Neuronal stem cell (in vitro differentiated cells): ENCODE results near the gene ALOX15B. TPM values are rescaled to one million over a fixed set of nuclear protein-coding genes. Genes with fewer than 3 reads are reported as not detected.

Source experiments
- DNase-seq: peaks from one replicate; pipeline ENCODE4 v3.0.0-alpha.2; 2013; ENCODE audit warnings: low spot score
- H2AFZ ChIP-seq: one replicate; pipeline ENCODE4 v1.6.1; 2013; ENCODE audit warnings: mild to moderate bottlenecking, low read length, inconsistent platforms
- H2AK5ac ChIP-seq: 2 replicates; pipeline ENCODE4 v1.6.1; 2013; ENCODE audit warnings: low read depth, mild to moderate bottlenecking, inconsistent platforms, low read length, moderate library complexity, mixed read lengths
- H2BK120ac ChIP-seq: 2 replicates; pipeline ENCODE4 v1.6.1; 2013; ENCODE audit warnings: low read depth, mild to moderate bottlenecking, inconsistent platforms, low read length, moderate library complexity, mixed read lengths
- H2BK12ac ChIP-seq: one replicate; pipeline ENCODE4 v1.6.1; 2013; ENCODE audit warnings: low read length, inconsistent platforms
- H2BK15ac ChIP-seq: 2 replicates; pipeline ENCODE4 v1.6.1; 2013; ENCODE audit warnings: mild to moderate bottlenecking, low read length, inconsistent platforms, mixed read lengths
- H2BK5ac ChIP-seq: one replicate; pipeline ENCODE4 v1.6.1; 2013; ENCODE audit warnings: inconsistent platforms, mild to moderate bottlenecking, low read length, moderate library complexity
- H3K14ac ChIP-seq: one replicate; pipeline ENCODE4 v1.6.1; 2013; ENCODE audit warnings: low read length, inconsistent platforms
- H3K18ac ChIP-seq: 2 replicates; pipeline ENCODE4 v1.6.1; 2013; ENCODE audit warnings: low read length, inconsistent platforms
- H3K23ac ChIP-seq: 2 replicates; pipeline ENCODE4 v1.6.1; 2013; ENCODE audit warnings: low read depth, mild to moderate bottlenecking, mixed read lengths, low read length, inconsistent platforms; ENCODE audit not compliant: poor library complexity
- H3K27ac ChIP-seq: replicated peaks from 3 replicates; pipeline ENCODE4 v1.5.1; 2013; ENCODE audit warnings: low read length, inconsistent platforms
- H3K27me3 ChIP-seq, 3 experiments: 2 replicates each; pipeline ENCODE4 v1.6.1; 2013; ENCODE audit warnings: low read length in 3 of 3, mild to moderate bottlenecking in 2 of 3, inconsistent platforms in 1 of 3, low read depth in 1 of 3, mixed read lengths in 1 of 3, moderate library complexity in 1 of 3; ENCODE audit not compliant: control insufficient read depth in 3 of 3, insufficient read depth in 3 of 3
- H3K36me3 ChIP-seq, 2 donors: replicated peaks in 1 of 2; 2 replicates each; pipeline ENCODE4 v1.6.1; 2013; ENCODE audit warnings: low read length in 2 of 2; ENCODE audit not compliant: control insufficient read depth in 2 of 2, insufficient read depth in 2 of 2
- H3K4ac ChIP-seq: 2 replicates; pipeline ENCODE4 v1.6.1; 2013; ENCODE audit warnings: inconsistent platforms, mild to moderate bottlenecking, low read length, moderate library complexity
- H3K4me1 ChIP-seq, 2 donors: 1 replicate in 1 of 2; 2 replicates in 1 of 2; pipeline ENCODE4 v1.6.1; 2013; ENCODE audit warnings: low read length in 2 of 2, low read depth in 1 of 2; ENCODE audit not compliant: control insufficient read depth in 2 of 2, insufficient read depth in 1 of 2
- H3K4me2 ChIP-seq: one replicate; pipeline ENCODE4 v1.6.1; 2013; ENCODE audit warnings: mild to moderate bottlenecking, low read length, inconsistent platforms; ENCODE audit not compliant: insufficient read depth, poor library complexity, severe bottlenecking
- H3K4me3 ChIP-seq, 2 donors: 2 replicates each; pipeline ENCODE4 v1.5.1; 2013; ENCODE audit warnings: low read length in 2 of 2, mild to moderate bottlenecking in 2 of 2, inconsistent platforms in 1 of 2, moderate library complexity in 1 of 2
- H3K79me1 ChIP-seq: one replicate; pipeline ENCODE4 v1.6.1; 2013; ENCODE audit warnings: low read depth, mild to moderate bottlenecking, inconsistent platforms, low read length, moderate library complexity
- H3K9ac ChIP-seq: one replicate; pipeline ENCODE4 v1.6.1; 2013; ENCODE audit warnings: mild to moderate bottlenecking, low read depth, low read length, inconsistent platforms; ENCODE audit not compliant: poor library complexity
- H3K9me3 ChIP-seq, 2 donors: replicated peaks in 1 of 2; 2 replicates each; pipeline versions ENCODE3 to v1.6.1; 2013; ENCODE audit warnings: low read length in 2 of 2, mild to moderate bottlenecking in 2 of 2, inconsistent platforms in 1 of 2, low read depth in 1 of 2, mixed read lengths in 1 of 2, moderate library complexity in 1 of 2; ENCODE audit not compliant: control insufficient read depth in 2 of 2, insufficient read depth in 1 of 2
- H4K8ac ChIP-seq: one replicate; pipeline ENCODE4 v1.6.1; 2013; ENCODE audit warnings: low read depth, mild to moderate bottlenecking, inconsistent platforms, low read length, moderate library complexity
- H4K91ac ChIP-seq: one replicate; pipeline ENCODE4 v1.6.1; 2013; ENCODE audit warnings: low read length, low read depth, mild to moderate bottlenecking, inconsistent platforms; ENCODE audit not compliant: poor library complexity
- WGBS, 2 donors: extraction: QIAGEN DNeasy Blood & Tissue Kit; methylation state at CpG; one replicate each; pipeline ENCODE4 v1.1.7; 2013; ENCODE audit warnings: missing lambda C conversion rate in 2 of 2, mixed read lengths in 1 of 2; ENCODE audit not compliant: insufficient read length in 2 of 2, insufficient replicate concordance in 1 of 2; ENCODE audit errors: extremely low coverage in 2 of 2; 5-methylcytosine and 5-hydroxymethylcytosine counted together
- polyA plus RNA-seq, 2 experiments: library from polyadenylated mRNA; stranded (reverse); fragments of 200-250 nt; gene quantifications; one replicate each; pipeline ENCODE4 v1.2.3, GENCODE V29; 2013

Gene ALOX15B
- not detected for polyA plus RNA-seq (2013, experiment 1 of 2)
- polyA plus RNA-seq (2013, experiment 2 of 2): not detected

DNA sequence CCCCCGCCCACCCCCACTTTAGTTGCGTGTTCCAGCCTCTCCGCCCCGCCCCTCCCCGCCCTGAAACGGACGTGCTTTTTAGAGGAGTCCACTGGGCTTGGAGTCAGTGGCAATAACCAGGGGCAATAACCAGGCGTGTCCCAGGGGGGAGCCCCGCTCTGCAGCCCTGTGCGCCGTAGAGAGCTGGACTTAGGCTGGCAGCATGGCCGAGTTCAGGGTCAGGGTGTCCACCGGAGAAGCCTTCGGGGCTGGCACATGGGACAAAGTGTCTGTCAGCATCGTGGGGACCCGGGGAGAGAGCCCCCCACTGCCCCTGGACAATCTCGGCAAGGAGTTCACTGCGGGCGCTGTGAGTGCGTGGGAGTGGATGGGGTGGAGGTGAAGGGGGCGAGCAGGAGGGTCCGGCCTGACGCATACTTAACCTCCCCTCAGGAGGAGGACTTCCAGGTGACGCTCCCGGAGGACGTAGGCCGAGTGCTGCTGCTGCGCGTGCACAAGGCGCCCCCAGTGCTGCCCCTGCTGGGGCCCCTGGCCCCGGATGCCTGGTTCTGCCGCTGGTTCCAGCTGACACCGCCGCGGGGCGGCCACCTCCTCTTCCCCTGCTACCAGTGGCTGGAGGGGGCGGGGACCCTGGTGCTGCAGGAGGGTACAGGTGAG is at the start of gene ALOX15B:
ALOX15B (plus strand) TSS at position 106 of the 657 bp plus-strand sequence; CDS start at position 203, 97 bp downstream.
- Histone ChIP-seq H3K27me3 (peaks cover 0 to 18% (median 2%) of the 10 kb centered on the region in 3 experiments), H2BK15ac (peak within 1 kb of the TSS; percentile 21), H3K79me1 (no peaks in the 10 kb centered on the region), H2BK120ac (no peak within 1 kb of the TSS), H3K23ac (peak within 1 kb of the TSS; percentile 34), H4K91ac (no peak within 1 kb of the TSS), H3K4ac (no peak within 1 kb of the TSS), H3K4me1 (peaks cover 0 to 5% of the 10 kb centered on the region in 2 donors), H3K4me2 (peak within 1 kb of the TSS; percentile 31), H2AK5ac (no peak within 1 kb of the TSS), H3K27ac (no peak within 1 kb of the TSS), H3K9ac (peak within 1 kb of the TSS; percentile 44), H2BK5ac (no peak within 1 kb of the TSS), H3K9me3 (peaks cover 0 to 2% of the 10 kb centered on the region in 2 donors), H2BK12ac (no peak within 1 kb of the TSS), H4K8ac (no peak within 1 kb of the TSS), H3K18ac (peak within 1 kb of the TSS; percentile 8), H3K36me3 (no peaks in the 10 kb centered on the region), H3K4me3 (peak within 1 kb of the TSS in 1 of 2 donors; percentile 64), H3K14ac (peak within 1 kb of the TSS; percentile 38), H2AFZ (no peak within 1 kb of the TSS)
- no CpG with 5 or more reads among the region's 37 CpGs for WGBS, 2 donors
- DNase-seq: no peak

GRCh38 chr17:7989781-7990655 is 48.8 kb upstream of the ALOX15B start:
- H3K18ac ChIP-seq: peak overlapping the region; percentile 93
- H3K4me2 ChIP-seq: peak overlapping the region; percentile 100
- DNase-seq: peak; percentile 82
- H3K23ac ChIP-seq: peak overlapping the region; percentile 32
- no peak overlapping the region for H2BK5ac ChIP-seq
- no peak overlapping the region for H3K4ac ChIP-seq
- peak overlapping the region; percentile 45 to 86 for H3K4me3 ChIP-seq
- peak overlapping the region; percentile 57 for H3K14ac ChIP-seq
- H3K9me3 ChIP-seq: no peaks in the 10 kb centered on the region
- peak overlapping the region; percentile 73 for H3K9ac ChIP-seq
- peaks cover 0 to 6% (median 5%) of the 10 kb centered on the region in 3 experiments for H3K27me3 ChIP-seq
- H3K4me1 ChIP-seq: peaks cover 0 to 2% of the 10 kb centered on the region in 2 donors
- peak overlapping the region; percentile 100 for H2AFZ ChIP-seq
- H2BK15ac ChIP-seq: no peak overlapping the region
- no peak overlapping the region for H2BK120ac ChIP-seq
- no peak overlapping the region for H4K8ac ChIP-seq
- no peaks in the 10 kb centered on the region for H3K79me1 ChIP-seq
- H4K91ac ChIP-seq: no peak overlapping the region
- H2AK5ac ChIP-seq: no peak overlapping the region
- H3K27ac ChIP-seq: no peak overlapping the region
- no peaks in the 10 kb centered on the region for H3K36me3 ChIP-seq
- WGBS, 2 donors: no CpG with 5 or more reads among the region's 59 CpGs
- no peak overlapping the region for H2BK12ac ChIP-seq

GRCh38 chr17:7992516-7992915 is 46.3 kb upstream of the ALOX15B start:
- Histone ChIP-seq H2BK12ac (no peak overlapping the region), H3K23ac (no peak overlapping the region), H4K8ac (no peak overlapping the region), H3K4me2 (no peak overlapping the region), H3K4me3 (no peak overlapping the region), H3K14ac (no peak overlapping the region), H3K9ac (no peak overlapping the region), H3K4me1 (peaks cover 0 to 2% of the 10 kb centered on the region in 2 donors), H3K36me3 (no peaks in the 10 kb centered on the region), H3K4ac (no peak overlapping the region), H3K27me3 (peaks cover 0 to 12% (median 5%) of the 10 kb centered on the region in 3 experiments), H2BK15ac (no peak overlapping the region), H2AK5ac (no peak overlapping the region), H3K27ac (no peak overlapping the region), H3K79me1 (no peaks in the 10 kb centered on the region), H4K91ac (no peak overlapping the region), H3K18ac (no peak overlapping the region), H2AFZ (no peak overlapping the region), H2BK120ac (no peak overlapping the region), H2BK5ac (no peak overlapping the region), H3K9me3 (no peaks in the 10 kb centered on the region)
- WGBS, 2 donors: no CpG with 5 or more reads among the region's 2 CpGs
- no peak for DNase-seq

DNA sequence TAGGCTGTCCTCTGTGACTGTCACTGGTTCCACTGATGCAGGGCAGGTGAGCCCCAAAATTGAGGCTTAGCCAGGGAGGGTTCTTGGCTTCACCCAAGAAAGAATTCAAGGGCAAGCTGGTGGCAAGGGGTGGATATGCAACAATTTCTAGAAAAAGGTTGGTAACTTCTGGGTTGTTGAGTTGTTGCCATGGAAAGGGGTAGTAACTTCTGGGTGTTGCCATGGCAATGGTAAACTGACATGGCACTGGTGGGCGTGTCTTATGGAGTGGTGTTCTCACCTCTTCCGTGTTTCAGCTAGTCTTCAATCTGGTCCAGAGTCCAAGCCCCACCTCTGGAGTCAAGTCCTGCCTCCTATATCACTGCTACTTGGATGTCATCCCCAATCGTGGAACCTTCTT is 45.9 kb upstream of the ALOX15B start:
- H3K27me3 ChIP-seq: peaks cover 0 to 12% (median 5%) of the 10 kb centered on the region in 3 experiments
- no peak overlapping the region for H4K8ac ChIP-seq
- H4K91ac ChIP-seq: no peak overlapping the region
- no peak for DNase-seq
- H3K9ac ChIP-seq: no peak overlapping the region
- H3K4me3 ChIP-seq: no peak overlapping the region
- no peaks in the 10 kb centered on the region for H3K36me3 ChIP-seq
- no peak overlapping the region for H2AK5ac ChIP-seq
- H3K9me3 ChIP-seq: no peaks in the 10 kb centered on the region
- no peak overlapping the region for H2BK15ac ChIP-seq
- H3K4ac ChIP-seq: no peak overlapping the region
- H2AFZ ChIP-seq: no peak overlapping the region
- H2BK5ac ChIP-seq: no peak overlapping the region
- no CpG with 5 or more reads among the region's 3 CpGs for WGBS, 2 donors
- peaks cover 0 to 2% of the 10 kb centered on the region in 2 donors for H3K4me1 ChIP-seq
- no peak overlapping the region for H2BK120ac ChIP-seq
- H3K14ac ChIP-seq: no peak overlapping the region
- H3K23ac ChIP-seq: no peak overlapping the region
- H3K4me2 ChIP-seq: no peak overlapping the region
- H3K79me1 ChIP-seq: no peaks in the 10 kb centered on the region
- H3K18ac ChIP-seq: no peak overlapping the region
- H2BK12ac ChIP-seq: no peak overlapping the region
- no peak overlapping the region for H3K27ac ChIP-seq
